HepG2 (cell line): ENCODE data around the gene EEF2. TPM values are rescaled to one million over a fixed set of nuclear protein-coding genes. Genes with fewer than 3 reads are reported as not detected.

ENCODE experiments used
- CCAR2 ChIP-seq: fragments of 200-400 bp; formaldehyde crosslinking; optimal IDR thresholded peaks from 2 replicates; pipeline ENCODE3; 2018; ENCODE audit warnings: low read depth, mild to moderate bottlenecking, low read length, moderate library complexity
- CHCHD3 ChIP-seq: sonication (generic); formaldehyde crosslinking; IDR thresholded peaks from 2 replicates; pipeline ENCODE4 v1.8.0; 2022; ENCODE audit warnings: mild to moderate bottlenecking, missing genetic modification reagents, moderate library complexity
- ERF ChIP-seq: IDR thresholded peaks from 2 replicates; pipeline ENCODE4 v1.6.1; 2018; ENCODE audit warnings: missing biosample characterization, missing genetic modification reagents
- GATAD1 ChIP-seq: IDR thresholded peaks from 2 replicates; pipeline ENCODE4 v1.6.1; 2016; ENCODE audit warnings: missing genetic modification reagents, missing compliant biosample characterization
- HNRNPUL1 ChIP-seq: fragments of 200-400 bp; formaldehyde crosslinking; IDR thresholded peaks from 2 replicates; pipeline ENCODE4 v1.6.1; 2017; ENCODE audit warnings: low read depth, mild to moderate bottlenecking, low read length, moderate library complexity
- KDM4B ChIP-seq: sonication (generic); formaldehyde crosslinking; IDR thresholded peaks from 2 replicates; pipeline ENCODE4 v1.4.0; 2020; ENCODE audit warnings: missing genetic modification reagents
- MLLT10 ChIP-seq: sonication (generic); formaldehyde crosslinking; IDR thresholded peaks from 2 replicates; pipeline ENCODE4 v1.4.0; 2020; ENCODE audit warnings: missing genetic modification reagents
- NBN ChIP-seq: fragments of 450-650 bp; conservative IDR thresholded peaks from 2 replicates; pipeline ENCODE4 v1.6.1; 2017
- NR0B2 ChIP-seq: sonication (generic); formaldehyde crosslinking; IDR thresholded peaks from 2 replicates; pipeline ENCODE4 v1.4.0; 2020; ENCODE audit warnings: mild to moderate bottlenecking, missing genetic modification reagents
- REXO4 ChIP-seq: sonication (generic); formaldehyde crosslinking; IDR thresholded peaks from 2 replicates; pipeline ENCODE4 v1.8.0; 2022; ENCODE audit warnings: missing genetic modification reagents, mild to moderate bottlenecking, borderline replicate concordance
- RFXAP ChIP-seq: sonication (generic); formaldehyde crosslinking; IDR thresholded peaks from 2 replicates; pipeline ENCODE4 v1.4.0; 2020; ENCODE audit warnings: missing genetic modification reagents, borderline replicate concordance
- SAP130 ChIP-seq: IDR thresholded peaks from 2 replicates; pipeline ENCODE4 v1.6.1; 2016; ENCODE audit warnings: low read depth
- TCF7L2 ChIP-seq: IDR thresholded peaks from 2 replicates; pipeline ENCODE4 v1.6.1; 2011; ENCODE audit warnings: mild to moderate bottlenecking, low read depth, low read length, moderate library complexity
- XBP1 ChIP-seq: sonication (generic); formaldehyde crosslinking; IDR thresholded peaks from 2 replicates; pipeline ENCODE4 v1.5.0; 2020; ENCODE audit warnings: missing genetic modification reagents
- ZBTB37 ChIP-seq: sonication (generic); formaldehyde crosslinking; IDR thresholded peaks from 2 replicates; pipeline ENCODE4 v1.4.0; 2020; ENCODE audit warnings: mild to moderate bottlenecking, missing genetic modification reagents
- ZHX2 ChIP-seq, 2 experiments: sonication (generic) in 1 of 2; formaldehyde crosslinking in 1 of 2; IDR thresholded peaks; 2 replicates each; pipeline versions ENCODE4 v1.6.1 to v1.9.0; 2014 to 2022; ENCODE audit warnings: antibody characterized with exemption in 1 of 2, borderline replicate concordance in 1 of 2, inconsistent platforms in 1 of 2, low read depth in 1 of 2, missing genetic modification reagents in 1 of 2
- ZKSCAN8 ChIP-seq: IDR thresholded peaks from 2 replicates; pipeline ENCODE4 v1.6.1; 2016; ENCODE audit warnings: borderline replicate concordance, missing genetic modification reagents, missing compliant biosample characterization
- ZMAT3 ChIP-seq: sonication (generic); formaldehyde crosslinking; conservative IDR thresholded peaks from 2 replicates; pipeline ENCODE4 v1.7.0; 2021; ENCODE audit warnings: missing genetic modification reagents
- ZNF143 ChIP-seq: sonication (generic); formaldehyde crosslinking; IDR thresholded peaks from 2 replicates; pipeline ENCODE4 v1.4.0; 2020; ENCODE audit warnings: missing genetic modification reagents
- ZNF274 ChIP-seq: sonication (generic); formaldehyde crosslinking; IDR thresholded peaks from 2 replicates; pipeline ENCODE4 v1.5.1; 2020; ENCODE audit warnings: mild to moderate bottlenecking, missing genetic modification reagents
- ZNF768 ChIP-seq: sonication (generic); formaldehyde crosslinking; IDR thresholded peaks from 2 replicates; pipeline ENCODE4 v1.4.0; 2020; ENCODE audit warnings: missing genetic modification reagents
- ZNF773 ChIP-seq: sonication (generic); formaldehyde crosslinking; IDR thresholded peaks from 2 replicates; pipeline ENCODE4 v1.4.0; 2020; ENCODE audit warnings: missing genetic modification reagents, borderline replicate concordance
- ZNF784 ChIP-seq: sonication (generic); formaldehyde crosslinking; IDR thresholded peaks from 2 replicates; pipeline ENCODE4 v1.5.1; 2020; ENCODE audit warnings: missing genetic modification reagents, mild to moderate bottlenecking, borderline replicate concordance
- polyA plus RNA-seq, 8 experiments: library from polyadenylated mRNA; depleted of rRNA in 3 of 8; stranded (reverse) in 7 of 8; unstranded in 1 of 8; fragments of >200 nt; fragmentation: Illumina TruSeq in 4 of 8; extraction: Trizol in 4 of 8; gene quantifications; 2 replicates each; pipeline versions ENCODE4 v1.2.1 to v1.2.3, GENCODE V29; 2011 to 2016; ENCODE audit warnings: low read depth in 4 of 8, missing spikeins in 1 of 8, mixed read lengths in 1 of 8; ENCODE audit not compliant: insufficient read depth in 1 of 8
- total RNA-seq, 5 experiments: library from RNA; depleted of rRNA; stranded (reverse); fragments of >200 nt; fragmentation: Illumina TruSeq; extraction: Trizol; gene quantifications; 2 replicates each; pipeline ENCODE4 v1.2.3, GENCODE V29; 2016; ENCODE audit warnings: low read depth in 1 of 5

EEF2 gene
- total and polyA plus RNA-seq, 2 of the 13 experiments (the other 11 are each of a cell fraction or from before 2014, with no cell fraction given), result 1,441 to 1,777 TPM

DNA sequence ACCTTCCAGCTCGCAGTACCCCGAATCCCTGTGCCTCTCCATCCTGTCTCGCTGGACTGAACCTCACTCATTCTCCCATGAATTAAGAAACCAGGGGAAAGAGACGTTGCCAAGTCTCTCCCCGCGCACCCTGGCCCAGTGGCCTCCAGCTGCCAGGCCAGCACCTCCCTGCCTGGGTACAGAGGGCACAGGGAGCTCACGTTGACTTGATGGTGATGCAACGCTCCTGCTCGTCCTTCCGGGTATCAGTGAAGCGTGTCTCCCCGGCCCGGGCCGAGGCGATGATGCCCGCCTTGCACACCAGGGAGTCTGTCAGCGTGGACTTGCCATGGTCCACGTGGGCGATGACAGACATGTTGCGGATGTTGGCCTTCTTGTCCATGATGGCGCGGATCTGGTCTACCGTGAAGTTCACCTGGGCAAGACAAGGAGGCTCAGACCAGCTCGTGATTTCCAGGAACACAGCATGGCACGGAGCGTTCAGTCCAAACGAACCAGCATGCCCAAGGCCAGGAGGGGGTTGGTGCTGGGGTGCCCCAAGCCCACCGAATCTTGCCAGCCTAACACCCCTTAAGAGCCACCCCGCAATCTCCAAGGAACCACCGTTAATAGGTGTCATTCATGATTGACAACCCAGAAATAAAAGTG, 1.2 kb downstream of the EEF2 start (continued):
- TF ChIP-seq RFXAP (no peak), SAP130 (CRISPR knock-in tag) (peak; percentile 80), CHCHD3 (CRISPR knock-in tag) (no peak), ZKSCAN8 (CRISPR knock-in tag) (no peak), XBP1 (CRISPR knock-in tag) (no peak), GATAD1 (CRISPR knock-in tag) (no peak), REXO4 (no peak), KDM4B (CRISPR knock-in tag) (no peak), ZNF143 (CRISPR knock-in tag) (no peak), ERF (CRISPR knock-in tag) (no peak), ZNF773 (no peak), ZHX2 (IDR thresholded peaks at IDR 0.05; ENCODE audit: low read depth) (no peak), ZHX2 (CRISPR knock-in tag; IDR thresholded peaks at IDR 0.05; ENCODE audit: borderline replicate concordance) (no peak), ZNF768 (CRISPR knock-in tag) (peak; percentile 51; the same call in 1 of the 2 replicates), CCAR2 (no peak), HNRNPUL1 (no peak), MLLT10 (CRISPR knock-in tag) (no peak; the same call in 1 of the 2 replicates), NBN (no peak), ZNF784 (no peak), ZNF274 (CRISPR knock-in tag) (no peak), NR0B2 (CRISPR knock-in tag) (peak; percentile 73; the same call in 1 of the 2 replicates), TCF7L2 (no peak), ZBTB37 (CRISPR knock-in tag) (no peak), ZMAT3 (CRISPR knock-in tag) (no peak)
